HG03469 (cell line): ENCODE measurements around the gene NDUFA8.

Experiments used
- ATAC-seq: cut with Tn5 transposase; IDR thresholded peaks from one replicate; pipeline ENCODE4 v1.9.1; 2021; ENCODE audit warnings: mild to moderate bottlenecking, moderate library complexity, moderate number of reproducible peaks; ENCODE audit not compliant: unreplicated experiment

The NDUFA8 gene

GRCh38 chr9:122186301-122186700, 26.7 kb upstream of the NDUFA8 start:
- no peak for ATAC-seq

- ATAC-seq = no peak
Measured at GRCh38 chr9:122184551-122184950, 25.0 kb upstream of the NDUFA8 start.

GRCh38 chr9:122183501-122183900, 23.9 kb upstream of the NDUFA8 start:
- ATAC-seq = no peak

- no peak for ATAC-seq
Measured at GRCh38 chr9:122180633-122181032, 21.1 kb upstream of the NDUFA8 start.

GRCh38 chr9:122179690-122180074, 20.1 kb upstream of the NDUFA8 start:
- no peak for ATAC-seq

- ATAC-seq = no peak
Measured at GRCh38 chr9:122179054-122179689, 19.6 kb upstream of the NDUFA8 start.

GRCh38 chr9:122176916-122177315, 17.3 kb upstream of the NDUFA8 start:
- no peak for ATAC-seq

GRCh38 chr9:122173670-122174069, 14.1 kb upstream of the NDUFA8 start:
- no peak for ATAC-seq

GRCh38 chr9:122172131-122172530, 12.6 kb upstream of the NDUFA8 start:
- no peak for ATAC-seq

GRCh38 chr9:122168356-122168755, 8.8 kb upstream of the NDUFA8 start:
- ATAC-seq = no peak

- no peak for ATAC-seq
Measured at GRCh38 chr9:122164286-122164685, 4.7 kb upstream of the NDUFA8 start.

- no peak for ATAC-seq
Measured at GRCh38 chr9:122162415-122162814, 2.8 kb upstream of the NDUFA8 start.

- no peak for ATAC-seq
Measured at GRCh38 chr9:122159925-122160246, 307 bp upstream of the NDUFA8 start.

GRCh38 chr9:122158202-122158601, 1.4 kb downstream of the NDUFA8 start:
- no peak for ATAC-seq

GRCh38 chr9:122155796-122156195, 3.8 kb downstream of the NDUFA8 start:
- ATAC-seq = no peak

GRCh38 chr9:122151267-122151828, 8.2 kb downstream of the NDUFA8 start:
- no peak for ATAC-seq

- ATAC-seq = no peak
Measured at GRCh38 chr9:122145592-122145863, 14.1 kb downstream of the NDUFA8 start.

GRCh38 chr9:122144836-122145591, 14.6 kb downstream of the NDUFA8 start:
- no peak for ATAC-seq

- no peak for ATAC-seq
Measured at GRCh38 chr9:122143876-122144405, 15.6 kb downstream of the NDUFA8 start.

GRCh38 chr9:122143296-122143695, 16.3 kb downstream of the NDUFA8 start:
- no peak for ATAC-seq

- no peak for ATAC-seq
Measured at GRCh38 chr9:122141671-122142070, 17.9 kb downstream of the NDUFA8 start.
